Kidney (tissue), 14 donors: Measurements from ENCODE around the gene PDILT. TPM values are rescaled to one million over a fixed set of nuclear protein-coding genes. Genes with fewer than 3 reads are reported as not detected.
"Not testable (repeated sequence)": the region's sequence is repeated elsewhere in the genome, so short reads cannot be mapped to it uniquely, and the experiment has no call there.

ENCODE experiments used
- DNase-seq, 5 donors: peaks; one replicate each; pipeline ENCODE4 v3.0.0-alpha.2; 2013 to 2020
- FAIRE-seq: peaks from 2 replicates; lab custom pipeline; 2012; peaks lifted over from hg19 to GRCh38; lab: Jason Lieb, UNC
- H3K27ac ChIP-seq, 2 donors: one replicate each; pipeline ENCODE4 v1.7.0; 2013; ENCODE audit warnings: low read depth in 2 of 2, low read length in 2 of 2, inconsistent platforms in 1 of 2
- H3K27me3 ChIP-seq: one replicate; pipeline ENCODE4 v1.7.1; 2013; ENCODE audit warnings: low read length, inconsistent platforms; ENCODE audit not compliant: control insufficient read depth, insufficient read depth
- H3K36me3 ChIP-seq, 3 donors: one replicate each; pipeline versions ENCODE4 v1.7.0 to v1.7.1; 2013; ENCODE audit warnings: low read length in 3 of 3, control low read depth in 1 of 3, inconsistent platforms in 1 of 3; ENCODE audit not compliant: insufficient read depth in 3 of 3, control insufficient read depth in 2 of 3
- H3K4me1 ChIP-seq, 3 donors: one replicate each; pipeline versions ENCODE4 v1.7.0 to v1.7.1; 2013; ENCODE audit warnings: low read length in 3 of 3, inconsistent platforms in 1 of 3, low read depth in 1 of 3; ENCODE audit not compliant: control insufficient read depth in 2 of 3, insufficient read depth in 2 of 3
- H3K4me3 ChIP-seq, 3 donors: one replicate each; pipeline versions ENCODE4 v1.7.0 to v1.8.1; 2013; ENCODE audit warnings: low read length in 3 of 3, control low read depth in 1 of 3, inconsistent platforms in 1 of 3
- H3K9ac ChIP-seq, 3 donors: one replicate each; pipeline versions ENCODE4 v1.7.0 to v1.7.1; 2013; ENCODE audit warnings: low read length in 3 of 3, control low read depth in 1 of 3, inconsistent platforms in 1 of 3
- H3K9me3 ChIP-seq, 3 donors: one replicate each; pipeline versions ENCODE4 v1.7.0 to v1.7.1; 2013; ENCODE audit warnings: low read length in 3 of 3, control low read depth in 1 of 3, inconsistent platforms in 1 of 3; ENCODE audit not compliant: control insufficient read depth in 2 of 3, insufficient read depth in 1 of 3
- intact Hi-C: fragments of 100-400 bp; cut with DNase I; formaldehyde crosslinking; loops from one replicate; pipeline ENCODE4 v1.11.1; 2022
- polyA plus RNA-seq: library from polyadenylated mRNA; stranded (reverse); fragments of 350-450 nt; fragmentation: Illumina TruSeq; extraction: RNeasy Lipid Tissue Mini Kit (QIAGEN cat#74804); gene quantifications from one replicate; pipeline ENCODE4 v1.2.3, GENCODE V29; 2014; ENCODE audit warnings: low read depth, low replicate concordance; ENCODE audit not compliant: insufficient read depth
- total RNA-seq: library from RNA; stranded (reverse); fragmentation: NEBNext Ultra II Directional; extraction: Animal tissue kit (Norgen Biotek cat#: 25700); gene quantifications from one replicate; pipeline ENCODE4 v1.2.1, GENCODE V29; 2021
- TF ChIP-seq, protein P1 (sequence below): IDR thresholded peaks from 3 replicates; pipeline ENCODE4 v1.5.1; 2012; ENCODE audit warnings: mild to moderate bottlenecking, moderate library complexity, borderline replicate concordance; ENCODE audit not compliant: insufficient read depth; ENCODE audit errors: extremely low read depth
- donor health status: control.
- donor health status: control.
- donor health status: control.
- donor health status: control.
- donor health status: control.
- donor health status: DM: yes; HTN: yes; CAD: no.
- donor health status: Normal renal cell carcinoma (clear cell type).

PDILT gene
- total and polyA plus RNA-seq, 2 donors from 2014 or later, result not detected

DNA sequence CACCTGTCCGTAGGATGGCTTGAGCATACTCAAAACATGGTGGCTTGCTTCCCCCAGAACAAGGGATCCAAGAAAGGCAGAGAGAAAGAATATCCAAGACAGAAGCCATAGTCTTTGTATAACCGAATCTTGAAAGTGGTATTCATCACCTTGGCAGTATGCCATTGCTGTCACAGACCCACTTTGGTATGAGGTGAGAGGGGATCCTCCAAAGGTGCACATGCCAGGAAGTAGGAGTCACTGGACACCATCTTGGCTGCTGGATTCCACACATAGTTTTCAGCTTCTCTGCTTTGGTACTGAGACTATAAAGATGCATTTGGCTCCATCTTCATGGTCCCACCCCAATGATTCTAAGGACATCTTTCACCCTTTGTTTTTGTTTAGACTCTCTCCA is 22.9 kb upstream of the PDILT start:
- H3K27me3 ChIP-seq, H3K9ac ChIP-seq, H3K9me3 ChIP-seq, DNase-seq, intact Hi-C loops, H3K4me1 ChIP-seq, H3K4me3 ChIP-seq, H3K36me3 ChIP-seq, FAIRE-seq: not testable (repeated sequence)
- peak overlapping the region in 1 of 2 donors; percentile 23 for H3K27ac ChIP-seq

DNA sequence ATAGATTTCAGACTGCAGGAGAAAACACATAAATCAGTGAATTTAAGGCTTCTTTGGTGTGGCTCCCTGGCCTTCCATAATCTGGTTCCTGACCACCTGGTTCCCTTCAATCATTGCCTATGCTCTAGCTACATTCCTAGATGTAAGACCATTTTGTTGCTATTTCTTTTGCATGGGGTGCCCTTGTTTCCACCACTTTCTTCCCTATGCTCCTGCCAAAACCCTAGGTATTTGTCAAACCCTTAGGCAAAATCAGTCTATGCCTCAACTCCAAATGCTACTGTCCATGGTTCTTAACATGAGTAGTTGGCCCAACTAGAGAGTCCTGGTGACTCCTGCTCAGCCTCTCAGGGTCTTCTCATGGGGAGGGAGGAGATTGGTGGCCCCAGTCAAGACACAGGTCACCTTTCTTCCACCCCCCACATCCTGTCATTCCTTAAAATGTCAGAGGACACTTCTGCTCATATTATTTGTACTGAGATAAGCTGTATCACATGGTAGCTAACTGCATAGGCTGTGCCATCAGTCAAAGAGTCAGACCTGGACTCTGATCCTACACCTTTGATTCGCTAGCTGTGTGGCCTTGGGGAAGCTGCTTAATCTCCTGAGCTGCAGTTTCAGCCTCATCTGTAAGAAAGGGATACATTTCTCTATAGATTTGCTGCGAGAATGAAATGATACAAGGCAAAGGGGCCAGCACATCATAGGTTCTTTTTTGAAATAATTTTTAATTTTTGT is 19.8 kb upstream of the PDILT start:
- H3K9me3 ChIP-seq, result no peaks in the 10 kb centered on the region
- H3K9ac ChIP-seq, result no peak overlapping the region
- no peaks in the 10 kb centered on the region for H3K4me1 ChIP-seq
- H3K27me3 ChIP-seq, result no peaks in the 10 kb centered on the region
- no peaks in the 10 kb centered on the region for H3K36me3 ChIP-seq
- no peak for FAIRE-seq
- TF ChIP-seq, protein P1, sequence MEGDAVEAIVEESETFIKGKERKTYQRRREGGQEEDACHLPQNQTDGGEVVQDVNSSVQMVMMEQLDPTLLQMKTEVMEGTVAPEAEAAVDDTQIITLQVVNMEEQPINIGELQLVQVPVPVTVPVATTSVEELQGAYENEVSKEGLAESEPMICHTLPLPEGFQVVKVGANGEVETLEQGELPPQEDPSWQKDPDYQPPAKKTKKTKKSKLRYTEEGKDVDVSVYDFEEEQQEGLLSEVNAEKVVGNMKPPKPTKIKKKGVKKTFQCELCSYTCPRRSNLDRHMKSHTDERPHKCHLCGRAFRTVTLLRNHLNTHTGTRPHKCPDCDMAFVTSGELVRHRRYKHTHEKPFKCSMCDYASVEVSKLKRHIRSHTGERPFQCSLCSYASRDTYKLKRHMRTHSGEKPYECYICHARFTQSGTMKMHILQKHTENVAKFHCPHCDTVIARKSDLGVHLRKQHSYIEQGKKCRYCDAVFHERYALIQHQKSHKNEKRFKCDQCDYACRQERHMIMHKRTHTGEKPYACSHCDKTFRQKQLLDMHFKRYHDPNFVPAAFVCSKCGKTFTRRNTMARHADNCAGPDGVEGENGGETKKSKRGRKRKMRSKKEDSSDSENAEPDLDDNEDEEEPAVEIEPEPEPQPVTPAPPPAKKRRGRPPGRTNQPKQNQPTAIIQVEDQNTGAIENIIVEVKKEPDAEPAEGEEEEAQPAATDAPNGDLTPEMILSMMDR, result no peak
- intact Hi-C loops, result no loop called here
- no peak for DNase-seq
- no peak overlapping the region for H3K27ac ChIP-seq
- no peak overlapping the region for H3K4me3 ChIP-seq

DNA sequence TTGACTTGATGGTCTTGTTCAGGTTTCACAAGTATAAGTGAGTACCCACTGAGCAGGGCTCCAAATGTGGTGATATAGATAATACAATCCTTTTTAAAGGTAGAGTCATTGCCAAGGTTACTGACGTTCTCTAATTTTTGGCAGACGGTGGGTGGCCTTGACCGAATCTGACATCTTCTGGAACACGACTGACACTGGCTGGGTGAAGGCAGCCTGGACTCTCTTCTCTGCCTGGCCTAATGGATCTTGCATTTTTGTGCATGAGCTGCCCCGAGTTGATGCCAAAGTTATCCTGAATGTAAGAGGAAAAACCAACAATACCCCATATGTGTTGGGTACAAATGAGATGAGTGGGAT is 19.2 kb upstream of the PDILT start:
- H3K9ac ChIP-seq, H3K4me3 ChIP-seq, FAIRE-seq, H3K4me1 ChIP-seq, DNase-seq, H3K27me3 ChIP-seq, H3K9me3 ChIP-seq, H3K27ac ChIP-seq, intact Hi-C loops, H3K36me3 ChIP-seq: not testable (repeated sequence)

DNA sequence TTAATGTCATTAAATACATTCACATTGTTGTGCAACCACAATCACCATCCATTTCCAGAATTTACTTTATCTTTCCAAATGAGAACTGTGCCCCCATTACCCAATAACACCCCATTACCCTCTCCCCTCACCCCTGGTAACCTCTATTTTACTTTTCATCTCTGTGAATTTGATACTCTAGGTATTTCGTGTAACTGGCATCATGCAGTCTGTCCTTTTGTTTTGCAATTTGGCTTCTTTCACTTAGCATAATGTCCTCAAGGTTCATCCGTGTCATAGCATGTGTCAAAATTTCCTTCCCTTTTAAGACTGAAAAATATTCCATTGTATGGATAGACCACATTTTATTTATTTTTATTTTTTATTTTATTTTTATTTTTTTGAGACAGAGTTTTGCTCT is 17.2 kb upstream of the PDILT start:
- DNase-seq, H3K4me3 ChIP-seq, H3K9ac ChIP-seq, H3K27me3 ChIP-seq, H3K36me3 ChIP-seq, intact Hi-C loops, H3K27ac ChIP-seq, FAIRE-seq, H3K9me3 ChIP-seq, H3K4me1 ChIP-seq: not testable (repeated sequence)

DNA sequence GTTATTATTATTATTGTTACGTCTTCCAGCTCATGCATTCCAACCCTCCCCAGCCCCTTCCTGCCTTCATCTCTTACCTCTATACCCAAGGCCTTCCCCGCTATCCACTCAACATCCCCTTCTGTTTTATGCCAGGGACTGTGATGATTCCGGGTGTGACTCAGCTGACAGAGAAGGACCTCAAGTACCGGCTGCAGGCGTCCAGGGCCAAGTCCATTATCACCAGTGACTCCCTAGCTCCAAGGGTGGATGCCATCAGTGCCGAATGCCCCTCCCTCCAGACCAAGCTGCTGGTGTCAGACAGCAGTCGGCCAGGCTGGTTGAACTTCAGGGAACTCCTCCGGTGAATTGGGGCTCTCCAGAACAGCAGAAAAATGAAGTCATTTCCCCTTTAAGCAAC is 14.6 kb upstream of the PDILT start:
- H3K4me1 ChIP-seq, intact Hi-C loops, FAIRE-seq, H3K9me3 ChIP-seq, H3K36me3 ChIP-seq, H3K27ac ChIP-seq, H3K4me3 ChIP-seq, H3K9ac ChIP-seq, H3K27me3 ChIP-seq, DNase-seq: not testable (repeated sequence)
